GM19372 (cell line): ENCODE data around the gene TSEN54.
"Not testable (repeated sequence)": the region's sequence is repeated elsewhere in the genome, so short reads cannot be mapped to it uniquely, and the experiment has no call there.

Experiments used
- ATAC-seq: cut with Tn5 transposase; IDR thresholded peaks from one replicate; pipeline ENCODE4 v1.9.1; 2021; ENCODE audit warnings: mild to moderate bottlenecking, low read depth, moderate library complexity; ENCODE audit not compliant: unreplicated experiment

The TSEN54 gene

GRCh38 chr17:75516255-75516618 is at the start of gene TSEN54:
Gene TSEN54, plus strand, starts transcription at chr17:75516528. Its CDS starts 33 bp downstream, at chr17:75516561.
- peak; percentile 67 for ATAC-seq

DNA sequence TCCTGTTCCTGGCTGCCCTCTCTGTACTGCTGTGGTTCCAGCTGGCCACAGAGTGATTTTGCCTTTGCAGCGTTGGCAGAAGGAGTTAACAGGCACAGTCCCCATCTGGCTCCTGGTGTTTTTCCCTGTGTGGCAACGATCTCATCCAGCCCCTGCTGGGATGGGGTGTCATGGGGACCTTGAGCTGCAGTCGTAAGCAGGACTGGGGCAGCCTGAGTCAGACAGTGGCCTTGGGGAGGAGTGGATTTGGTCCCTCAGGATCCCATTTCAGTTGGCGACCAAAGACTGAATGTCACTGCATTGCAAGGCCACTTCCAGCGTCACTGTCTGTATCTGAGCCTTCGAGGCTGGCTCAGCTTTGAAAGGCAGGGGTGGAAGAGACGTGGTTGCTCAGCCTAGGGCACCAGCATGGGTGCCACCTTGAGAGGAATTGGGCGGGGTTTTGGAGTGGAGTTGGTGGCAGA is 48.0 kb upstream of the TSEN54 start:
- no peak for ATAC-seq

DNA sequence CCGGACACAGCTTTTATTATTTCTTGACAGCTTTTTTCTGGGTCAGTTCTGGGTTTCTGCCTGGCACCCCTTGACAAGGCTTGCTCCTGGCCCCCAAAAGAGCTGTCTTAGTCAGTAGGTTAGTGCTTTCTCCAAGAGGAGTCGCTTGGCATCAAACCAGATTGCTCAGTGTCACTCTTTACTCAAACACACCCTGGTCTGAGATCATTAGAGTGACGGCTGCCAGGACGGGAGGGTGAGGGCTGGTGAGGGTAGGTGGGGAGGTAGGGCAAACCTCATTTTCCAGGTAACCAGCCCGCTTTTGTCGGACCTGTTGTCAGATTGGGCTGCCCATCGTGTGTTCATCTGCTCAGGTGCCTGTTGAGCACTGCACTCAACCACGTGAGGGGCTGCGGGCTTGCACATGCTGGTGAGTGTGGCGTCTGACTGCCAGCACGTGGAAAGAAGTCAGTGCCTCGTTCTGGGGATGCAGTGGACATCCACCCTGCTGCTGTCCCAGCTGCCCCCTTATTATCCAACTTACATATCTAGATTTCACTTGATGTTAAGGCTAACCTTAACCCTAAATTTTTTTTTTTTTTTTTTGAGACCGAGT is 47.5 kb upstream of the TSEN54 start:
- ATAC-seq: no peak

- ATAC-seq: no peak
Observed at GRCh38 chr17:75471207-75471606, 45.1 kb upstream of the TSEN54 start.

DNA sequence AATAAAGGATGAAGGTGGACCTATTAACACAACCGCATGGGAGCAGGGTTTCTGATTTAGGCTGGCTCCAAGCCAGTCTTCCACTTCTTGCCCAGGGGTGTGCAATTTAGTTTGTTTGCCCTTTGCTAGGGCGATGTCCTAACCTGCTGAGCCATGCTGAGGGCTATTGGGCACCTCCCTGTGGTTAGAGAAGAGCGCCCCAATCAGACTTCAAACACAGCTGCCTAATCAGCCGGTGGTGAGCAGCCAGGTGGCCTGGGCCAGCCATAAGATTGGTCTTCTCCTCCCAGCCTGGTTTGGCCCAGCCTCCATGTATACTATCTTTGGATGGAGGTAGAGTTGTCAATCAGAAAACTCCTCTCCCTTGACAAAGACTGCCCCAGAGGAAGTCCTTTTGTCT is 44.2 kb upstream of the TSEN54 start:
- no peak for ATAC-seq

DNA sequence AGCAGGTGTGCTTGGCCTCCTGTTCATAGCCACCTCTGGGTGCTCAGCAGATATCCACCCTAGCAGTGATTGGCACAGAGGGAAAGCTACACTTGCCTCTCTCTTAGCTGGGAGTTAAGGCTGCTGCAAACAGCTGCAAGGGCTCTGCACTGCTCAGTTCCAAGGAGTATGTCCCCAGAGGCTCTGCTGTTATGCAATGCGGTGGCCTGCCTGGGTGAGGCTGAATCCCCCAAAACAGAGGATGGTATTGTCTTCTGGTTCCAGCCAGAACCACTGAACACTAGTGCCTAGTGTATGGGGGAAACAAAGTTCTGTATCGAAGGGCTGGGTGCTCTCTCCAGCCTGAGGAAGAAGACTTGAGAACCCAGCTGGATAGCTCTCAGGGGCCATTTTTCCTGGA is 43.1 kb upstream of the TSEN54 start:
- no peak for ATAC-seq

DNA sequence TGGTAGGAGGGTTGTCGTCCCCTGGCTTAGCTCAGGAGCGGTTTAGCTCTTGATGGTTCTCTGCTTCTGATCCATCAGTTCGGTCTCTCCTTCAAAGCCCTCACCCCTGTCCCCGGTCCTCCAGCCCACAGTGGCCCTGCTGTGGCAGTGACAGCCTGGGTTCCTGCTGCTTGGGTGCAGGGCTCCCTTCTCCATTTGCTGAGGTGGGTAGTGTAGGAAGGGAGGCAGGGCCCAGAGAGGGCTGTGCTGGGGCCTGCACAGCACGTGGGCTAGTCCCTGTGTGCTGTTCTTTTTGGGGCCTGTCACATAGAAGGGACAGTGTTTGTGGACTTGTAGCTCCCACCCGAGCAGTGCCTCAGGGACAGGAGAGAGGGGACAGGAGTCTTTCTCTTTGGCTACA is 41.6 kb upstream of the TSEN54 start:
- ATAC-seq: no peak

- ATAC-seq: no peak
Observed at GRCh38 chr17:75475144-75475835, 41.0 kb upstream of the TSEN54 start.

GRCh38 chr17:75475851-75476250 is 40.5 kb upstream of the TSEN54 start:
- ATAC-seq: no peak

- ATAC-seq: no peak
Observed at GRCh38 chr17:75476271-75476671, 40.1 kb upstream of the TSEN54 start.

- ATAC-seq: no peak
Observed at GRCh38 chr17:75476752-75477489, 39.4 kb upstream of the TSEN54 start.

GRCh38 chr17:75477490-75477862 is 38.9 kb upstream of the TSEN54 start:
- ATAC-seq: not testable (repeated sequence)

DNA sequence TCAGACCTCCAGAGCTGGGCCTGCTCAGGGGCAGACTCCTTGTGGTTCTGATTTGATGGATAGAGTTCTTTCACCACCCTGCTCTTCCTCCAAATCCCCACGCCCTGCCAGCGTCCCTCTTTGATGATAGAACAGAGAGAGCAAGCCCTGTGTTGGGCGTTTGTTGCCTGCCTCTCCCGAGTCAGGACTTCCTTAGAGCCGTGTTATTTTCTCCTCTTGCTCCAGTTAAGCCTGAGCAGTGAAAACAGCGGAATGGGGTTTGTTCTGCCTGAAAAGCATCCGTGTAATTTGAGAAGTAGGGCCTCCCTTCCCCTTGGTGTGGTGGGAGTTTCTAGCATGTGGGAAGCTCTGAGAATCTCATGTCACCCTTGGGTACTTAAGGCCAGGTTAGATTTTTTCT is 37.8 kb upstream of the TSEN54 start:
- ATAC-seq: no peak

DNA sequence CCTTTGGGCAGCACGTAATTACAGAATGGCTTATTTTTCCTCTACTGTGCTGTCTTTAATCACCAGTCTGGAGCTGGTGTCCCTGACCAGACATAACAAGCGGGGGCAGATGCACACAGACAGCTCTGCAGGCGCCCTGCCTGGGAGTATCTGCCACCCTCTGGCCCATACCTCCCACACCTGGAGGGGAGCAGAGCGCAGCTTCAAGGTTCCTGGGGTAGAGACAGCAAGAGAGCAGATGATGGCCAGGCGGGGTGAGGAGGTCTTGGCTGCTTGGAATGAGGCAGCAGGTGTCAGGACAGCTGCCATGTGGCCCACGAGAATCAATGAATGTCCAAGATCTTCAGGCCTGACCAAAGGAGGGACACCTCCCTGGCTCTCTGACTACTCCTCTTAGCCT is 36.0 kb upstream of the TSEN54 start:
- no peak for ATAC-seq

DNA sequence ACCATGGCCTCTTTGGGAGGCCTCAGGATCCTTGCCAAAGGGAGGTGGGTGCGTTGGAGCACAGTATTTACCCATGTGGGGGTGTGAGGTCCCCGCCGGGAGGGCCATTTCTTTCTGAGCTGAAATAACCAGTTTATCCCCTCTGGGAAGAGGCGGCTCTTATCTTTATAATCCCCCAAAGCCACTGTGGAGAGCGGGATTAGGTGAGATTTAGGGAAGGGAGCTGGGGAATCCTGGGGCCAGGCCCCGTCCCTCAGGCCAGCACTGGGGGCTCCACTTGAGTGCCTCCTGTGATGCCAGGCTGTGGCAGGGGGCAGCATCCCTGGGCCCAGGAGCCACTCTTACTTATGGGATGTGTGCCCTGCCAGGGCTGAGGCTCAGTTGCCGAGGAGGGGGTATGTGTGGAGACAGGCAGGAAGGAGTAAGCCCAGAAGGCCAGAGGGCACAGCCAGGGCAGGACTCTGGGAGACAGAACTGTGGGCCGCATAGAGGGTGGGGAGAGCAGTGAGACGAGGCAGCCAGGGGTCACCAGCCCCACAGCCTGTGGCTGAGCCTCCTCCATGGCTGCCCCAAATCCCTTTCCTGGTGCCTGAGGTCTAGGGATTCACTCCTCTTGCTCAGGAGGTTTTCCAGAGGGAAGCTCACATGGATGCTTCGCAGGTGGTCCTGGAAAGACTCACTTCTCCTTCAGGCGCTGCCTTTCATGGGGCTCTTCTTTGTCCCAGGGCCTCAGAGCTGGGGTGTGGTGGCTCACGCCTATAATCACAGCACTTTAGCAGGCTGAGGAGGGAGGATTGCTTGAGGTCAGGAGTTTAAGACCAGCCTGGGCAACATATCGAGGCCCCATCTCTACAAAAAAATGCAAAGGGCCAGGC is 34.9 kb upstream of the TSEN54 start:
- no peak for ATAC-seq

DNA sequence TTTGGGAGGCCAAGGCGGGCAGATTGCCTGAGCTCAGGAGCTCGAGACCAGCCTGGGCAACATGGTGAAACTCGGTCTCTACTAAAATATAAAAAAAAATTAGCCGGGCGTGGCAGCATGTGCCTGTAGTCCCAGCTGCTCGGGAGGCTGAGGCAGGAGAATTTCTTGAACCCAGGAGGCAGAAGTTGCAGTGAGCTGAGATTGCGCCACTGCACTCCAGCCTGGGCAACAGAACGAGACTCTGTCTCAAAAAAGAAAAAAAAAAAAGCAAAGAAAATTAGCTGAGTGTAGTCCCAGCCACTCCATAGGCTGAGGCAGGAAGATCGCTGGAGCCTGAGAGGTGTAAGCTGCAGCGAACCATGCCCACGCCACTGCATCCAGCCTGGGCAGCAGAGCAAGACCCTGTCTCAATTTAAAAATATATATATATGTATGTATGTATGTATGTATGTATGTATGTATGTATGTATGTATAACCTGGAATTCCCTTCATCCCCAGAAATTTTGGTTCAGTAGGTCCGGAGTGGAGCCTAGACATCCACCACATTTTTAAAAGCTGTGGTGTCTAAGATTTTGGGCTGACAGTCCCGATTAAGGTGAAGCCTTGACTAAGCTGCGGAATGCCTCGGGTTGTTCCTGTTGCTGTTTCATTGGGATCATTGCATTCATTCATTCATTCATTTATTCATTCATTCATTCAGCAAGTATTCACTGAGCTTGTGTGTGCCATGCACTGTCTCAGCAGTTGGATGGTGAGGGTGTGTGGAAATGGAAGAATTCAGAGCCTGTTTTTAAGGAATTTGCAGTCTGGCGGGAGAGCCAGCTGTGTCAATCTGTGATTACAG is 34.0 kb upstream of the TSEN54 start:
- no peak for ATAC-seq

DNA sequence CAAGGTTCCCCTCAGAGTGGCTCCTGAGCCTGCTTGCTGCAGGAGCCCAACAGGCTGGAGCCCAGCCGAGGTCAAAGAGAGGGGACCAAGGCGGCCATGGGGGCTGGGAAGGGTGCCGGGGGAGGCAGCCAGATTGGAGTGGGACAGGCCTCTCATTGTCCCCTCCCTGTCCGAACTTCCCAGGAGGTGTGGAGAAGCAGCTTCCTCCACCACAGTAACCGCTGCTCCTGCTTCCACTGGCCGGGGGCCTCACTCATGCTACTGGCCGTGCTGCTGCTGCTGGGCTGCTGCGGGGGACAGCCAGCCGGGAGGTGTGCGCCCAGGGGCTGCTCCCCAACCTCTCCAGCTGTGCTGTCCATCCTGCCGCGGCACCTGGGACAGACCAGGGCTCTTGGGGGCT is 30.6 kb upstream of the TSEN54 start:
- ATAC-seq: no peak

- no peak for ATAC-seq
Observed at GRCh38 chr17:75486151-75486550, 30.2 kb upstream of the TSEN54 start.

DNA sequence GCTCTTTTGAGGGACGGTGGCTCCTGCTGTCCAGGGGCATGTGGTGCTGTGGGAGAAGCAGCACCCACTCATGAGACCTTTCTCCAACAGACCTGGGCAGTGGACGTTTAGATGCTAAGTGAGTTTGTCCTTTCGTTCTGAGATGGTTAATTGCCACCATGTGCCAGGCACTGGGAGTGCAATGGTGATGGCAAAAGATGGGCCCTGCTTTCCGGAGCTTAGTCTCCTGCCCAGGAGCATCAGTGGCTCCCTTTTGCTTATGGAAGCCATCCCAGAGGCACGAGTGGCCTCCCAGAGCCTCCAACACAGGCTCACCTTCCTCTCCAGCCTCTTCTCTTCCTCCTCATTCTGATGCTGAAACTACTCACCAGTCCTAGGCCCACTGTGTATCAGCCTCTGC is 29.4 kb upstream of the TSEN54 start:
- ATAC-seq: no peak
